Measurements from ENCODE around the gene PGAP1. TPM values are rescaled to one million over a fixed set of nuclear protein-coding genes. Genes with fewer than 3 reads are reported as not detected.
A peak's percentile ranks its signal among the peaks of the same experiment; 100 is the strongest.

Gene PGAP1
- total RNA-seq, 1 experiment from 2014 or later, result 6.1 TPM

GRCh38 chr2:196899976-196900375, 26.5 kb downstream of the PGAP1 start:
- DNase-seq, result no peak
- Histone ChIP-seq H3K27me3 (ENCODE audit: control insufficient read depth, insufficient read depth, low read length) (no peaks in the 10 kb centered on the region), H3K36me3 (replicated peaks; ENCODE audit: control insufficient read depth, insufficient read depth, low read length) (no peaks in the 10 kb centered on the region; the same call in 1 of the 2 replicates), H3K4me3 (ENCODE audit: insufficient read depth, low read depth, low read length) (no peak overlapping the region)

- DNase-seq, result no peak
- Histone ChIP-seq H3K27me3 (ENCODE audit: control insufficient read depth, insufficient read depth, low read length) (no peaks in the 10 kb centered on the region), H3K4me3 (ENCODE audit: insufficient read depth, low read depth, low read length) (no peak overlapping the region), H3K36me3 (replicated peaks; ENCODE audit: control insufficient read depth, insufficient read depth, low read length) (no peaks in the 10 kb centered on the region; the same call in 1 of the 2 replicates)
Observed at GRCh38 chr2:196891136-196891535, 35.4 kb downstream of the PGAP1 start.

GRCh38 chr2:196887431-196887830, 39.1 kb downstream of the PGAP1 start:
- H3K4me3 ChIP-seq (ENCODE audit: insufficient read depth, low read depth, low read length), result no peak overlapping the region
- no peak for DNase-seq
- no peaks in the 10 kb centered on the region; the same call in 1 of the 2 replicates for H3K36me3 ChIP-seq (replicated peaks; ENCODE audit: control insufficient read depth, insufficient read depth, low read length)
- no peaks in the 10 kb centered on the region for H3K27me3 ChIP-seq (ENCODE audit: control insufficient read depth, insufficient read depth, low read length)

GRCh38 chr2:196884368-196884767, 42.1 kb downstream of the PGAP1 start:
- Histone ChIP-seq H3K36me3 (replicated peaks; ENCODE audit: control insufficient read depth, insufficient read depth, low read length) (no peaks in the 10 kb centered on the region; the same call in 1 of the 2 replicates), H3K4me3 (ENCODE audit: insufficient read depth, low read depth, low read length) (no peak overlapping the region), H3K27me3 (ENCODE audit: control insufficient read depth, insufficient read depth, low read length) (no peaks in the 10 kb centered on the region)
- no peak for DNase-seq

GRCh38 chr2:196876364-196876763, 50.1 kb downstream of the PGAP1 start:
- Histone ChIP-seq H3K27me3 (ENCODE audit: control insufficient read depth, insufficient read depth, low read length) (no peaks in the 10 kb centered on the region), H3K4me3 (ENCODE audit: insufficient read depth, low read depth, low read length) (no peak overlapping the region), H3K36me3 (replicated peaks; ENCODE audit: control insufficient read depth, insufficient read depth, low read length) (no peaks in the 10 kb centered on the region; the same call in 1 of the 2 replicates)
- DNase-seq, result no peak

- no peak for DNase-seq
- H3K27me3 ChIP-seq (ENCODE audit: control insufficient read depth, insufficient read depth, low read length), result no peaks in the 10 kb centered on the region
- H3K36me3 ChIP-seq (replicated peaks; ENCODE audit: control insufficient read depth, insufficient read depth, low read length), result no peaks in the 10 kb centered on the region; the same call in 1 of the 2 replicates
Observed at GRCh38 chr2:196875414-196875813, 51.1 kb downstream of the PGAP1 start.

GRCh38 chr2:196873511-196873910, 53.0 kb downstream of the PGAP1 start:
- Histone ChIP-seq H3K4me3 (ENCODE audit: insufficient read depth, low read depth, low read length) (no peak overlapping the region), H3K36me3 (replicated peaks; ENCODE audit: control insufficient read depth, insufficient read depth, low read length) (no peaks in the 10 kb centered on the region; the same call in 1 of the 2 replicates), H3K27me3 (ENCODE audit: control insufficient read depth, insufficient read depth, low read length) (no peaks in the 10 kb centered on the region)
- no peak for DNase-seq

More at GRCh38 chr2:196875414-196875813, 51.1 kb downstream of the PGAP1 start:
- H3K4me3 ChIP-seq (ENCODE audit: insufficient read depth, low read depth, low read length), result no peak overlapping the region

GRCh38 chr2:196854629-196855028, 71.9 kb downstream of the PGAP1 start:
- Histone ChIP-seq H3K36me3 (replicated peaks; ENCODE audit: control insufficient read depth, insufficient read depth, low read length) (no peaks in the 10 kb centered on the region), H3K4me3 (ENCODE audit: insufficient read depth, low read depth, low read length) (no peak overlapping the region), H3K27me3 (ENCODE audit: control insufficient read depth, insufficient read depth, low read length) (no peaks in the 10 kb centered on the region)
- DNase-seq, result no peak

- Histone ChIP-seq H3K4me3 (ENCODE audit: insufficient read depth, low read depth, low read length) (no peak overlapping the region), H3K36me3 (replicated peaks; ENCODE audit: control insufficient read depth, insufficient read depth, low read length) (no peaks in the 10 kb centered on the region), H3K27me3 (ENCODE audit: control insufficient read depth, insufficient read depth, low read length) (no peaks in the 10 kb centered on the region)
- DNase-seq, result no peak
Observed at GRCh38 chr2:196853301-196854087, 73.0 kb downstream of the PGAP1 start.

- H3K4me3 ChIP-seq (ENCODE audit: insufficient read depth, low read depth, low read length), result no peak overlapping the region
- H3K27me3 ChIP-seq (ENCODE audit: control insufficient read depth, insufficient read depth, low read length), result no peaks in the 10 kb centered on the region
- no peak for DNase-seq
- H3K36me3 ChIP-seq (replicated peaks; ENCODE audit: control insufficient read depth, insufficient read depth, low read length), result no peaks in the 10 kb centered on the region
Observed at GRCh38 chr2:196851088-196851487, 75.4 kb downstream of the PGAP1 start.

- DNase-seq, result peak; percentile 24
- H3K4me3 ChIP-seq (ENCODE audit: insufficient read depth, low read depth, low read length), result no peak overlapping the region
- no peaks in the 10 kb centered on the region for H3K27me3 ChIP-seq (ENCODE audit: control insufficient read depth, insufficient read depth, low read length)
- no peaks in the 10 kb centered on the region for H3K36me3 ChIP-seq (replicated peaks; ENCODE audit: control insufficient read depth, insufficient read depth, low read length)
Observed at GRCh38 chr2:196849895-196850294, 76.6 kb downstream of the PGAP1 start.

GRCh38 chr2:196846295-196846694, 80.2 kb downstream of the PGAP1 start:
- Histone ChIP-seq H3K27me3 (ENCODE audit: control insufficient read depth, insufficient read depth, low read length) (no peaks in the 10 kb centered on the region), H3K4me3 (ENCODE audit: insufficient read depth, low read depth, low read length) (no peak overlapping the region), H3K36me3 (replicated peaks; ENCODE audit: control insufficient read depth, insufficient read depth, low read length) (peaks cover 4% of the 10 kb centered on the region)
- no peak for DNase-seq

GRCh38 chr2:196845371-196845770, 81.1 kb downstream of the PGAP1 start:
- Histone ChIP-seq H3K27me3 (ENCODE audit: control insufficient read depth, insufficient read depth, low read length) (no peaks in the 10 kb centered on the region), H3K36me3 (replicated peaks; ENCODE audit: control insufficient read depth, insufficient read depth, low read length) (peaks cover 5% of the 10 kb centered on the region), H3K4me3 (ENCODE audit: insufficient read depth, low read depth, low read length) (no peak overlapping the region)
- no peak for DNase-seq

- Histone ChIP-seq H3K27me3 (ENCODE audit: control insufficient read depth, insufficient read depth, low read length) (no peaks in the 10 kb centered on the region), H3K36me3 (replicated peaks; ENCODE audit: control insufficient read depth, insufficient read depth, low read length) (peaks cover 11% of the 10 kb centered on the region), H3K4me3 (ENCODE audit: insufficient read depth, low read depth, low read length) (no peak overlapping the region)
- no peak for DNase-seq
Observed at GRCh38 chr2:196840171-196840570, 86.3 kb downstream of the PGAP1 start.

GRCh38 chr2:196839574-196839973, 86.9 kb downstream of the PGAP1 start:
- Histone ChIP-seq H3K36me3 (replicated peaks; ENCODE audit: control insufficient read depth, insufficient read depth, low read length) (peaks cover 11% of the 10 kb centered on the region), H3K27me3 (ENCODE audit: control insufficient read depth, insufficient read depth, low read length) (no peaks in the 10 kb centered on the region), H3K4me3 (ENCODE audit: insufficient read depth, low read depth, low read length) (no peak overlapping the region)
- DNase-seq, result no peak

All from H7 (cell line).